HG03060 (cell line): ENCODE results near the gene SSR2.
A peak's percentile ranks its signal among the peaks of the same experiment; 100 is the strongest.
"Not testable (repeated sequence)": the region's sequence is repeated elsewhere in the genome, so short reads cannot be mapped to it uniquely, and the experiment has no call there.

ENCODE experiments used
- ATAC-seq: cut with Tn5 transposase; IDR thresholded peaks from one replicate; pipeline ENCODE4 v1.9.1; 2021; ENCODE audit warnings: low read depth, moderate number of reproducible peaks; ENCODE audit not compliant: unreplicated experiment

The SSR2 gene

DNA sequence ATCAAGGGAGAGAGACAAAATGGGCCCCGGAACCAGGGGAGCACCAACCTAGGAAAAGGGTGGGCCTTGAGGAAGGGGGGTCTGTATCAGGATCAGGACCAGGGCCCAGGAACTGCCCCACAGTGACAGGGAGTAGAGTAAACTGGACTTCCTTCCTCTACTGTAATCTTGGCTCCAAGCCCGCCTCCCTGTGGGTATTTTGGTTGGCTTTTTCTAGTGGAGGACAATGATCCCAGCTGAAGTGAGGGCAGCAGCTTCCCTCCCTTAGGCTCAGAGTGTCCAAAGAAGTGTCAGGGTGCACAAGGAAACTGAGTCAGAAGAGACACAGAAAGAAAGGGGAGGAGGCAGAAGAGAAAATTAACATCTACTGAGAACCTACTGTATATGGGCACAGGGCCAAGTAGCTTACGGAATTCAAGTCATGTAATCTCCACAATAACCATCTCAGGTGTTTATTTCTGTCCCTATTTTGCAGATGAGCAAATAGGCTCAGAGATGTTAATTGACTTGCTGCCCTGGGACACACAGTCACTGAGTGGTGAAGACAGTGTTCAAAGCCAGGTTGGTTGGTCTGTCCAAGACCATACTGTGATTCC, 28.0 kb upstream of the SSR2 start:
- no peak for ATAC-seq

DNA sequence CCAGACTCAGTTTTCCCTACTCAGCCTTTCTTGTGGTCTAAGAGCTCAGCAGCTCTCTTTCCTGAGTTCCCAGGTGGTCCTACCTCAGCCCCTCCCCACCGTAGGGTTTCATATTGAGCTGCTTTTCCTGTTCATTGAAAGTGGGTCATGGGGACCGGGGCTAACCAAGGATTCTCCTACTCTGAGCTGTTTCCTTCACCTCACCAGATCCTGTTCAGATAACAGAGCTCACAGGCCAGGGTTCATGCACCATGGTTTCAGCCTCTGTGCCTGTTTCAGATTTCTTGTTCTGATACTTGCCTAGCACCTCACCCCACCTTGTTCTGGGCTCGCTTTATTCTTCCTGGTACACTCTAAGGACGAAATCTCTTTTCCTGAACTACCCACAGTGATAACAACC, 24.3 kb upstream of the SSR2 start:
- ATAC-seq: no peak

DNA sequence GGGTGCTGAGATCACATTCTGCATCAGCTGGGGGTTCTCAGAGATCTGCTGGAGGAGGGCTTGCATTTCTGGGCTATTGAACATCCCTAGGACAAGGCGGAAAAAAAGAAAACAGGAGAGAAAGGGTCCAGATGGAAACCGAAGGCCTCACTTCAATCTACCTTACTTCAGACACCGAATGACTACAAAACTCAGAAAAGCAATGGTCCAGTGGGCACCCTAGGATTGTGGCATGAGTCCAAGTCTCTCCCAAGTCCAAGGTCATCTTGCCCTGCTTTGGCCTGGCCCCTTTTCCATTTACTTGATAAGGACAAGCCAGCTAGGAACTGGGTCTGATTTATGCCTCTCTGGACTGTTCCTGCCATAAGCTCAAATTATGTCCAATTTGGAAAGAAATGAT, 22.1 kb upstream of the SSR2 start:
- no peak for ATAC-seq

DNA sequence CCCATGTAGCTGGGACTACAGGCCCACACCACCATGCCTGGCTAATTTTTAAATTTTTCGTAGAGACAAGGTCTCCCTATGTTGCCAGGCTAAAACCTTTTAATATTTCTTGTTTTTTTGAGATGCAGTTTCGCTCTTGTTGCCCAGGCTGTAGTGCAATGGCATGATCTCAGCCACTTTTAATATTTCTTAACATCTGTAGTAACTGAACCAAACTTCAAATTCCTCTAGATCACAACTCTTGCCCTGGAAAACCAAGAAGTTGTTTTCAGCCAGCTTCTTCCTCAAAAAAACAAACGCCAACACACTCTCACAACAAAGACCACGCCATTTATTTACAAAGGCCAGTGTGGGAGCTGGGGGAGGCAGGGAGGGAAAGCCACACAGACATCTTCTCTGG, 14.2 kb upstream of the SSR2 start:
- not testable (repeated sequence) for ATAC-seq

DNA sequence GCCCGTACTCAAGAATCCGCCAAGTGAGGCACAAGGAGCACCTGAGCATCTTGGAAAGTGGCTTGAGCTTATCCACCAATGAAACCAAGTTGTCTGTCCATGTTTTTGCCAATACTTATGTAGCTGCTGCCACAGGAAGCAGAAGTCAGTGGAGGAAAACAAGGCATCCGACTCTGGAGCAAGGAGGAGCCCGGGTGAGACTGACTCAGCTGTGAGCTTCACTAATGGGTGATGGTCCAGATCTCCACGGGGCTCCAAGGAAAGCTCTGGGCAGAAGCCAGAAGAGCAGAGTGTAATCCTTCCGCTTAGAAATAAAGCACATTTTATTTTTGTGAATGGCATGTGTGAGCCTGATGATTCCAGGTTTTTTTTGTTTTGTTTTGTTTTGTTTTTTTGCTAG, 12.3 kb upstream of the SSR2 start:
- no peak for ATAC-seq

DNA sequence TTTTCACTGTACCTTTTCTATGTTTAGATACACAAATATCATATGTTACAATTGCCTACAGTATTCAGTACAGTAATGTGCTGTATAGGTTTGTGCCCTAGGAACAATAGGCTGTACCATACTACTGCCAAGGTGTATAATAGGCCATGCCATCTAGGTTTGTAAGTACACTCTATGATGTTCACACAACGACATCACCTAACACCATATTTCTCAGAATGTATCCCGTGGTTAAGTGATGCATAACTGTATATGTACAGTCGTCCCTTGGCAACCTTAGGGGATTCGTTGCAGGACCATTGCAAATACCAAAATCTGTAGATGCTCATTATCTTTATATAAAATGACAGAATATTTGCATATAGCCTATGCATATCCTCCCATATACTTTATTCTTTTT, 5.8 kb upstream of the SSR2 start:
- ATAC-seq: no peak

DNA sequence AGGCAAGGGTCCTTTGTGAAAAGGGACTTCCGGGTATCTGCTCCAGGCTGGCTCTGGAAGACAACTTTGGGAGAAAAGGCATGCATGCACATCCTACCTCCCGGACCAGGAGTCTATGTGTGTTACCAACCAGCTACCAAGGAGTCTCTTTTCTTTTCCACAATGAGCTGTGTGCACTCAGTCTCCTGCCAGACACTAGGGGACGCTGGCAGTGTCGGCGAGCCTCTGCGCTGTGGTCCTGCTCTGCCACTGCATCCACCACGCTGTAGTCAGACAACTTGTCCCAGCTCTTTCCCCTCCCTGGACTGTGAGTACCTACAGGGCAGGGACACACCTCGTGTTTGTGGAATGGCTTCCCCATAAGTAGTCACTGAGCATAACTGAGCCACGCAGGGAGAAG, 5.1 kb upstream of the SSR2 start:
- no peak for ATAC-seq

DNA sequence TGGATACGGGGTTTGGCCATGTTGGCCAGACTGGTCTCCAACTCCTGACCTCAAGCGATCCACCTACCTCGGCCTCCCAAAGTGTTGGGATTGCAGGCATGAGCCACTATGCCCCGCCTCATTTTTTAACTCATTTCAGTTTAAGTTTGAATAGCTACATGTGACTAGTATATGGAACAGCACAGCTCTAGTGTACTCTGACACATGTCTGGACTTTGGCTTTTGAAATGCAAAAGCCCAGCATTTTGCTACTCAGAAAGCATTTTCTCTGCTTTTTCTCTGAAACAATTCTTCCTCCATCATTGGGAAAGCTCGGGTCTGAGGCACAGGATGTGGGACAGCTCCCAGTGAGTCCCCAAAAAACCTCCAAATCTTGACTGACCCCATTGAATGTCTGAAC, 4.0 kb upstream of the SSR2 start:
- no peak for ATAC-seq

DNA sequence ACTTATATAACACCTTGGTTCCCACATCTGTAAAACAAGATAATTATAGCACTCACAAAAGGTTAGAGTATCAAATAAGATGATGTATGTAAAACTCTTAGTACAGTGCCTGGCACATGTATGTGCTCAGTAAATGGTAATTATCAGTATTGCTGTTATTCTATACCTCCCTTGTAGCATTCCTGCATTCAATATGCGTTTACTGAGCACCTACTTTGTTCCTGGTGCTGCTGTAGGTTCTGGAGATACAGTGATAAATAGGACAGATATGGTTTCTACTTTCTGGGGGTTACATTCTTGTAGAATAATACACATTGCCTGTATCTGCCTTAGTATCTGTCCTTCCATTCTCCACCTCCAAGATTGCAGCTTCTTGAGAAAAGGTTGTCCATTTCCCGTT, 1.2 kb upstream of the SSR2 start:
- no peak for ATAC-seq

DNA sequence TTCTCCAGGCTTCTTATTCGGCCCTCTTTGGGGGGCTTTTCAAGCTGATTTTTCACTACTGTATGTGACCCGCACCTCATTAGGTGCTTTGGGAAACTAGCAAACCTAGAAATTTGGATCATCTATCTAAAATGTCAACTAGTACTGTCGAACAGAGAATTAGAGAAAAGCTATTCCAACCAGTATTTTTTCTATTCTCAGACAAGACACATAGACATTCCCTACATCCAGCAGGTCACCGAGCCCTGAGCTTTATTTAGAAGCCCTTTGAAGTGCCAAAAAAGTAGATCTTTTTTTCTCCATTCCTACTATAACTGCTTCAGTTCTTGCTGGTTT, 310 bp upstream of the SSR2 start:
- no peak for ATAC-seq

DNA sequence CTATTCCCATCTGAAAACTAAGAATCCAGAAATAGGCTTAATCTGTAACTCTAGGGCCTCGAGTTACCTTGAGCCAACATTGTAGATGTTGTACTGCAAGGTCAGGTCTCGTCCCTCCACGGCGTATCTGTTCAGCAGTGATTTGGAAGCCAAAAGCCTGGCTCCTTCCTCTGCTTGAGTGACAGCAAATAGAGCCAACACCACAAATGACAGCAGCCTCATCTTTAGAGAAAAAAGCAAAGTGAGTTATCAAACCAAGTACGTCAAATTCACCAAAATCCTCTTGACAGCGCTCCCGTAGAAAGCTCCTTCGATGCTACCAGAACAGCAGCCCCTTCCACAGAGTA, 832 bp downstream of the SSR2 start:
- ATAC-seq: no peak

DNA sequence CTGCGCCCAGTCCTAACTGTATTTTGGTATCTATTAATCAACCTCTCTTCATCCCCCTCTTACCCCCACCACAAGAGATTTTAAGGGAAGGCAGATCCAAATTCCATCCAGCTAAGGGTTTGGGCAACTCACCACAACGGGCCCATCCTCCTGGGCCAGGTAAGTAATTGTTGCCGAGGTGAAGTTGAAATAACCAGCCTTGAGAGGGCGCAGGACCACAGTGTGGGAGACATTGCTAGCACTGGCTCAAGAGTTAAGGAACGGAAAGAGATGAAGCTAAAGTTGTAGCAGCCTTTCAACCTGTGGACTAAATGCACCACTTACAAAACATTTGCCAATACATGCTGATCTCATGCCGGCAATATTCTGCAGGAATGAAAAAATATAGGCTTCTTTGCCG, 5.9 kb downstream of the SSR2 start:
- ATAC-seq: no peak

DNA sequence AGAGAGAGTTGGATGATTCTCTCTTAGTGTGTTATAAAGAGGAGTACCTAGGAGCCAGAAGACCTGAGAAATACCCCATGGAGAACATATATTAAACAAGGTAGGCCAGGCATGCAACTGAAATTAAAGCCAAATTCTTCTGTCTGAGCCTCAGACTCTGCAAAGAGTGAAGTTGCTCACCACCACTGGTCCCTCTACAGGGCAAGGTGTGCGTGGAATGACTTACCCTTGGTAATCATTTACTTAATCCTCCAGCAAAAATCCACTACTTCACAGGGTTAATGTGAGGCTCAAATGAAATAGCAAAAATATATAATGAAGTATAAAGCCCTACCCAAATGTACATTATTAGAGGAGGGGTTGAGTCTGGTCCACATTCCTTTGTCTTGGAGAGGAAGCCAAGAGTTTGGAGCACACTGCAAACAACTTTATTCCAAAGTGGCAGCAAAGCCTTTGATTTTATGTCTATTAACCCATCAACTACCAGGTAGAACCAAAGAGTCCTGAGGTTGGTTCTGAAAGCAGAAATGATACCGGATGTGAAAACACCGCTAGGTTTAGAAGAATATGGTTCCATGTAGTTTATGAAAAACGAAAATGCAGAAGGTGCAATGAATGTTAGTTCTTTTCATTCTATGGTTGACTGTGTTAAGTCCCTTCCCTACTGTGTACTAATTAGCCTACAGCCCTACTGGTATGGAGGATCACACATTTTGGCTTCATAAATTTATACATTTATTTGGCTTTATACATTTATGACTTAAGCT, 8.5 kb downstream of the SSR2 start:
- peak; percentile 69 for ATAC-seq

DNA sequence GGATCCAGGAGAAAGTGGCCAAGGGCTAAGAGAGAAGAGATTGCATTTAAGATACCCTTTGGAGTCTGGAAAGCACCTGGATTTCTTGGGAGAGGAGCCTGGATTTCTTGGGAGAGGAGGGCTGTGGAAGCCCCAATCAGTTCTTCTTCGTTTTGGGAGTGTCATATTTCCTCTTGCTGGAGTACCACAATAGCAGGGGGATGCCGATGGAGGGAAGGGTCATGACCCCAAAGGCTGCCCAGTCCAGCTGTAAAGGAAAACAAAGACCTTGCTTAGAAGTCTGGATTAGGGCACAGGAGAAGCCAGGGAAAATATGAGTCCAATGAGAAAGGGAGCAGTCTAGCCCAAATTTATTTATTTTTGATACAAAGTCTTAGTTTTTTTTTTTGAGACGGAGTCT, 11.3 kb downstream of the SSR2 start:
- ATAC-seq: no peak

DNA sequence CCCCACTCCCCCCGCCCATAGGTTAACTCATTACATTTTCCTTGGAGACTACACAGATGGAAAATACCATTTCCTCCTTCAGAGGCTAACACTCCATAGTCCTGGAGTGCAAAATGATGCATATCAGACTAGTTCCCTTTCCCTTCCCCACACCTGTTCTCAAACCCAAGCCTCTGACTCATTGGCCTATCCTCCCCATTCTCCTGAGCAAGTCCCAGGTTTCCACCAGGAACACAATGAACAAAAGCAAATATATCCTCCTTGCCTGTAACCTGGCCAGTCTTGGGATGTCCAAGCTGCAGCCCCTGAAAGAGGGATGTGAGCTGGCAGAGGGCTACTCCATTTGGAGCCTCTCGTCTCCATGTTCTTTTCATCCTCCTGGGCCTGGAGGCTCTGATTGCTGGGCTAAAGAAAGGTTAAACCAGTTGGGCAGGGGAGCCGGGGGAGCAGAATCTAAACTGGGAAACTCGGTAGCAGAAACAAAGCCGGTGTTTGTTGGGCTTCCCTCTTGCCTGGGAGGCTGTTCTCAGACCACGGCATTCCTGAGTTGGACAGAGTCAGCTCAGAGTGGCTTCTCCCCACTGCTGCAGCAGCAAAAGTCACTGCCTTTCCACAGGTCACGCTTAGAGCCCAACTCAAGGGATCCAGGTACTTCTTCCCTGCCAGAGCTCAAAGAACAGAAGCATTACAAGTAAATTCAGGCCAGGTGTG, 13.9 kb downstream of the SSR2 start:
- ATAC-seq: no peak

DNA sequence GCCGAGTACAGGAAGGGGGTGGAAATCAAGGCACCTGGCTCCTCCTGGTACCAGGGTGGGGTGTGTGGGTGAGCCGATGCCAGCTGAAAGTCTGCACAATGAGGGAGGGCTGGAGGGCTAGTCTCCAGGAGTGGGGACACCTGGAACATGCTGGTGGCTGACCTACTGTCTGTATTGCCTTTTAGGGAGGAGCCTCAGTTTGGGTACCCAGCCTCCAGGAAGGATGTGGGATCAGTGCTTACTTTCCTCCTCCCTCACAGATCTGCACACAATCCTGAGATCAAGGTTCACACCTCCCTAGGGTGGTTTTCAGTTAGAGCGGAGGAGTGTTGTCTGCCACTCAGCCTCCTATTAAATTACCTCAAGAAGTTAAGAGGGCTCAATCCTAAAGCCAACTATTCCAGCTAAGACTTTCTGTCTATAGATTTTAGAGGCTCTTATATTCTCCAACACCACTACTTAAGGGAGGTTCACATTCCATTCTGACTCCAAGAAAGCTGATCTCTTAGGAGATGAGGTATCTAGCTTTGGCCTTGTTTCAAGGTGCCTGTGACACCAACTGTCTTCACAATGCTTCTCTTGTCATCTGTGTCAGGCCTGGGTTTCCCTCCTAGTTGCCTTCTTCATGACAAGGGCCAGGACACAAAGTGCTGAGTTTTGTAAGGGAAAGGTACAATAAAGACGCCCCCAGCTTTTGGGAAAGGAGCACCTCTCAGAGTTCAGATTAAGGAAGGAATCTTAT, 15.7 kb downstream of the SSR2 start:
- ATAC-seq: no peak

DNA sequence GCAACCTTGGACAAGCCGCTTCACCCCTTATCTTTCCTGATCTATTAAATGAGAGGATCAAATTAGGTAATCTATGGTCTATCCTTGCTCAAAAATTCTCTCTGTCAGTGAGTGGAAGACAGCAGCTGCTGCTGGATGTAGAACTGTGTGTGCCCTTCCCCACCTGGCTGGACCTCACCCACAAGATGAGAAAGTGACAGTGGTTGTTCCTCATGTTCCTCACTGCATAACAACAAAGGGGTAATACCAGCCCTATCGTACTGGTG, 16.9 kb downstream of the SSR2 start:
- no peak for ATAC-seq

DNA sequence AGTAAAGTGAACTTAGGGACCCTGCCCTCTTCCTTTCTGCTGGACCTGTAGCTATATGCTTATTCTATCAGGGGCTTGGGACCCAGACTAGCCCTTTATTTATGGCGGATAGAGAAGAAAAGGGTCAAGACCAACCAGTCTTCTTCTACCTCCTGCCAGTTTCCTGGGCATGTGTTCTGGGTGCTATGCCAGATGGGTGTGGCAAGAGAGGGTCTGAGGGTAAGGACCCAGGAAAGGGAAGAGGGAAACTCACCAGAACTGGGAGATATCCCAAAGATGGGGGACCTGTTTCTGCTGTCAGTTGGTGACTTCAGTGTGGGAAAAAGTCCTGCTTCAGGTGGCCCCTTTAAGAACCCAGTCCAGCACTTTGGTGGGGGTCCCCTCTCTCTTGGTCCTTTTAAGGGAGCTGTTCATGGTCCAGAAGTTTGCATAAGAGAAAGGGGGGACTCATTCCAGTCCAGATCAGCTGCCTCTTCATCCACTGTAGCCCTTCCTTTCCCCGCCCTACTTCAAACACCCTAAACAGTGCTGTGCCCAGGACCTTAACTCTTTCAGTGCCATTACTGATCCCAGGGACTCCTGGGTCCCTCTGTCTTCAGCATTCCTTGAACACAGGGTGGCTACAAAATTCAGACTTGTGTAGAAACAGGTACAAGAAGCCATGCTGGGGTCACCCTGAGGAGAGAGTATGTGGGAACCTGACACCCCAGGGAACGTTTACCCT, 18.4 kb downstream of the SSR2 start:
- ATAC-seq: no peak

DNA sequence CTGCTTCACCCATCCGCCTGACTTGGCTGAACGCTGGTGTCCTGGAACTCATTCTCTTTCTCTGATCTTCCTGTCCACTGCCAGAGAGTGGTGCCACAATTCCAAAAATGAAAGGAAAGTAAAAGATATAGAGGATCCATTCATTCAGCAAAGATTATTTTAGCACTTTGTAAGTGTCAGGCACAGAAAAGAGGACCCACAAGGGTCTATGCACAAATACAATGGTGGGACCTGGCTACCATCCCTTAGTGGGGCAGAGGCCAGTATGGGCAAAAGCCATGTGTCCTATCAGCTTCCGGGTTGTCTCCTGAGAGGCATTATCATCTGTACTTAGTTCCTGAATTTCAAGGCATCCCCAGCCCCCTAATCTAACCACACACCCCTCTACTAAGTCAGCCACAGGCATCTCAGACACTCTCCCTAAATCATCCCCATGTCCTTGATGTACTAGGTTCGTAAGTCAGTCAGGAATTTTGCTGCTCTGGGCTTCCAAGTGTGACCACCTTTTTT, 19.0 kb downstream of the SSR2 start:
- ATAC-seq: no peak

DNA sequence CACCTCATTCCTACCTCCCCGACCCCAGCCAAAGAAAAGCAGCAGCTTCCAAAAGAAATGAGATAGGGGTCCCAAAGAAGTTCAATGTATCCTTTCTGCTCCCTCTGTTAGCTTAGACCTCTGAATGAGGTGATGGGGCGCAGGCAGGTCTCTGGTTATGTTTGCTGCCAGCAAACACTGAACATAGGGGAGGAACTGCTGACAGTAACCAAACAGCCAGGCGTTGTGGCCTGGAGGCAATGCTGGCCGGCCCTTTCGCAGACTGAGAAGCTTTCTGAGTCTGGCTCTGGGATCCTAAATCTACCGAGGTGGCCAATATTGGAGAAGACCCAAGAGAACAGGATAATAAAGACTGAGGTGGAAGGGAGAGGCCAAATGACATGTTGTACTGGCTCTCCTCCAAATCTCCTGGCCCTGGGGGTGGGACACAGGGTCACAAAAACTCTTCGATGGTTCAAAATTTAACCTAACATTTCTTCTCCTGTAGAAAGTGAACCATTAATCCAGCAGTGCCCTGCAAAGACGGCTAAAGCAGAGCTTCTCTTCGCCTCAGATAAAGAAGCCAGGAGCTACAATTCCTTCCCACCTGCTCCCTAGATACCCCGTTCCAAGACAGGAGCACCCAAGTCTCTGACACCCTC, 19.6 kb downstream of the SSR2 start:
- ATAC-seq: no peak
